ENCODE measurements around the gene CAMTA1. TPM values are rescaled to one million over a fixed set of nuclear protein-coding genes. Genes with fewer than 3 reads are reported as not detected.

The CAMTA1 gene
- total and polyA plus RNA-seq, 2 experiments from 2014 or later = 89.0 to 145 TPM

- H3K27me3 ChIP-seq = no peaks in the 10 kb centered on the region
- H3K9me3 ChIP-seq (ENCODE audit: low read depth) = no peaks in the 10 kb centered on the region
- TF ChIP-seq CTCF (IDR thresholded peaks at IDR 0.05; ENCODE audit: poor library complexity) (no peak), EZH2phosphoT487 (IDR thresholded peaks at IDR 0.05; ENCODE audit: low read depth, severe bottlenecking, unreplicated experiment) (no peak), EZH2 (IDR thresholded peaks at IDR 0.05; ENCODE audit: borderline replicate concordance) (no peak)
- H3K36me3 ChIP-seq (replicated peaks; ENCODE audit: insufficient read depth, low read depth) = no peaks in the 10 kb centered on the region
- WGBS (ENCODE audit: low lambda C conversion rate, missing lambda C conversion rate) = 81% methylated on average over 17 of the region's 17 CpGs
- no peaks in the 10 kb centered on the region for H3K4me1 ChIP-seq (ENCODE audit: insufficient read depth)
- no peaks in the 10 kb centered on the region for H3K79me2 ChIP-seq
- no peak overlapping the region for H3K4me3 ChIP-seq
- H2AFZ ChIP-seq = no peak overlapping the region
- no peaks in the 10 kb centered on the region for H4K20me1 ChIP-seq (ENCODE audit: insufficient read depth, poor library complexity, severe bottlenecking)
- no peak for DNase-seq (ENCODE audit: low spot score)
- H3K9me2 ChIP-seq (replicated peaks; ENCODE audit: insufficient read depth) = no peaks in the 10 kb centered on the region
- no peak overlapping the region for H3K27ac ChIP-seq
- no peak overlapping the region for H3K4me2 ChIP-seq
Observed at GRCh38 chr1:7694600-7695496, 909.6 kb downstream of the CAMTA1 start.

- Histone ChIP-seq H3K79me2 (no peaks in the 10 kb centered on the region), H3K4me3 (no peak overlapping the region), H3K4me1 (ENCODE audit: insufficient read depth) (no peaks in the 10 kb centered on the region), H3K4me2 (no peak overlapping the region), H3K9me2 (replicated peaks; ENCODE audit: insufficient read depth) (no peaks in the 10 kb centered on the region), H3K27me3 (peaks cover 3% of the 10 kb centered on the region), H3K36me3 (replicated peaks; ENCODE audit: insufficient read depth, low read depth) (no peaks in the 10 kb centered on the region), H3K27ac (no peak overlapping the region), H3K9me3 (ENCODE audit: low read depth) (no peaks in the 10 kb centered on the region), H4K20me1 (ENCODE audit: insufficient read depth, poor library complexity, severe bottlenecking) (no peaks in the 10 kb centered on the region), H2AFZ (no peak overlapping the region)
- no peak for DNase-seq (ENCODE audit: low spot score)
- WGBS (ENCODE audit: low lambda C conversion rate, missing lambda C conversion rate) = 78% methylated on average over 6 of the region's 6 CpGs
- TF ChIP-seq CTCF (IDR thresholded peaks at IDR 0.05; ENCODE audit: poor library complexity) = no peak
- TF ChIP-seq EZH2 (IDR thresholded peaks at IDR 0.05; ENCODE audit: borderline replicate concordance) = no peak
- no peak for TF ChIP-seq EZH2phosphoT487 (IDR thresholded peaks at IDR 0.05; ENCODE audit: low read depth, severe bottlenecking, unreplicated experiment)
Observed at GRCh38 chr1:7695497-7696117, 910.4 kb downstream of the CAMTA1 start.

- TF ChIP-seq EZH2 (IDR thresholded peaks at IDR 0.05; ENCODE audit: borderline replicate concordance) (no peak), CTCF (IDR thresholded peaks at IDR 0.05; ENCODE audit: poor library complexity) (no peak), EZH2phosphoT487 (IDR thresholded peaks at IDR 0.05; ENCODE audit: low read depth, severe bottlenecking, unreplicated experiment) (no peak)
- Histone ChIP-seq H4K20me1 (ENCODE audit: insufficient read depth, poor library complexity, severe bottlenecking) (no peaks in the 10 kb centered on the region), H3K4me3 (no peak overlapping the region), H3K36me3 (replicated peaks; ENCODE audit: insufficient read depth, low read depth) (no peaks in the 10 kb centered on the region), H3K27ac (no peak overlapping the region), H3K79me2 (no peaks in the 10 kb centered on the region), H3K9me3 (ENCODE audit: low read depth) (no peaks in the 10 kb centered on the region), H3K4me2 (no peak overlapping the region), H3K4me1 (ENCODE audit: insufficient read depth) (no peaks in the 10 kb centered on the region), H3K9me2 (replicated peaks; ENCODE audit: insufficient read depth) (no peaks in the 10 kb centered on the region), H3K27me3 (peaks cover 28% of the 10 kb centered on the region), H2AFZ (no peak overlapping the region)
- no peak for DNase-seq (ENCODE audit: low spot score)
- 90% methylated on average over 7 of the region's 7 CpGs for WGBS (ENCODE audit: low lambda C conversion rate, missing lambda C conversion rate)
Observed at GRCh38 chr1:7698641-7699040, 913.4 kb downstream of the CAMTA1 start.

All from hepatocyte (in vitro differentiated cells).